Spleen (tissue), 11 donors: ENCODE data around the gene ARL14. TPM values are rescaled to one million over a fixed set of nuclear protein-coding genes. Genes with fewer than 3 reads are reported as not detected.
"Not testable (repeated sequence)": the region's sequence is repeated elsewhere in the genome, so short reads cannot be mapped to it uniquely, and the experiment has no call there.

Experiments used
- DNase-seq: peaks from one replicate; pipeline ENCODE4 v3.0.0-alpha.2; 2020
- H3K27ac ChIP-seq, 8 donors: fragments of 200-600 bp; sonication (generic) in 7 of 8; 1 replicate in 4 of 8; 2 replicates in 4 of 8; pipeline versions ENCODE4 v1.5.0 to v1.8.0; 2016 to 2021; ENCODE audit warnings: inconsistent platforms in 4 of 8, mild to moderate bottlenecking in 4 of 8, moderate library complexity in 1 of 8
- H3K27me3 ChIP-seq, 7 donors: fragments of 200-600 bp; sonication (generic) in 6 of 7; replicated peaks in 1 of 7; 1 replicate in 4 of 7; 2 replicates in 3 of 7; pipeline versions ENCODE4 v1.5.0 to v1.8.0; 2016 to 2021; ENCODE audit warnings: inconsistent platforms in 3 of 7, mild to moderate bottlenecking in 1 of 7
- H3K36me3 ChIP-seq, 6 donors: fragments of 200-600 bp; sonication (generic) in 5 of 6; 1 replicate in 4 of 6; 2 replicates in 2 of 6; pipeline versions ENCODE4 v1.5.0 to v1.8.0; 2016 to 2021; ENCODE audit warnings: inconsistent platforms in 2 of 6
- H3K4me1 ChIP-seq, 6 donors: fragments of 200-600 bp; sonication (generic) in 5 of 6; 1 replicate in 3 of 6; 2 replicates in 3 of 6; pipeline versions ENCODE4 v1.5.0 to v1.8.0; 2016 to 2021; ENCODE audit warnings: inconsistent platforms in 3 of 6
- H3K4me3 ChIP-seq, 8 donors: fragments of 200-600 bp; sonication (generic) in 7 of 8; 1 replicate in 4 of 8; 2 replicates in 4 of 8; pipeline versions ENCODE4 v1.5.0 to v1.8.0; 2016 to 2021; ENCODE audit warnings: inconsistent platforms in 4 of 8, mild to moderate bottlenecking in 4 of 8, moderate library complexity in 2 of 8
- H3K9me3 ChIP-seq, 8 donors: fragments of 200-600 bp; sonication (generic) in 7 of 8; 1 replicate in 4 of 8; 2 replicates in 4 of 8; pipeline versions ENCODE4 v1.5.0 to v1.8.0; 2016 to 2021; ENCODE audit warnings: inconsistent platforms in 4 of 8
- CTCF ChIP-seq, 11 experiments: fragments of 200-600 bp in 7 of 11; fragments of 450-650 bp in 4 of 11; sonication (generic) in 4 of 11; IDR thresholded peaks in 8 of 11; conservative IDR thresholded peaks in 3 of 11; 1 replicate in 7 of 11; 2 replicates in 4 of 11; pipeline versions ENCODE4 v1.4.0 to v1.8.0; 2016 to 2021; ENCODE audit warnings: antibody characterized with exemption in 11 of 11, inconsistent platforms in 4 of 11, mild to moderate bottlenecking in 1 of 11
- POLR2A ChIP-seq, 3 donors: fragments of 450-650 bp; IDR thresholded peaks; one replicate each; pipeline ENCODE4 v1.5.1; 2017; ENCODE audit warnings: antibody characterized with exemption in 3 of 3, mild to moderate bottlenecking in 1 of 3
- POLR2AphosphoS5 ChIP-seq, 3 donors: sonication (generic); formaldehyde crosslinking; IDR thresholded peaks; one replicate each; pipeline ENCODE4 v1.5.1; 2017; ENCODE audit warnings: antibody characterized with exemption in 3 of 3
- WGBS, 5 donors: extraction: QIAGEN DNeasy Blood & Tissue Kit in 3 of 5; methylation state at CpG; one replicate each; pipeline versions ENCODE4 v1.1.5 to v1.1.7; 2013 to 2018; 5-methylcytosine and 5-hydroxymethylcytosine counted together
- intact Hi-C: fragments of 100-400 bp; cut with DNase I; formaldehyde crosslinking; loops from one replicate; pipeline ENCODE4 v1.15.0; 2023; ENCODE audit warnings: low total_unique reads
- polyA plus RNA-seq, 3 donors: library from polyadenylated mRNA; stranded (reverse); fragments of 200-250 nt; gene quantifications; one replicate each; pipeline ENCODE4 v1.2.1, GENCODE V29; 2013
- total RNA-seq, 7 donors: library from RNA; depleted of rRNA in 3 of 7; stranded (reverse); fragments of >200 nt in 3 of 7; fragmentation: NEBNext Ultra II Directional in 4 of 7; extraction: Animal tissue kit (Norgen Biotek cat#: 25700) in 4 of 7; gene quantifications; one replicate each; pipeline versions ENCODE4 v1.1.0 to v1.2.1, GENCODE V29; 2016 to 2021
- donor health status: healthy with polysubstance abuse.
- donor health status: DM: no; HTN: no; CAD: no; lungs with moderate emphysema.
- donor health status: DM: no; HTN: no; CAD: no.
- donor health status: Bipolar disorder and iron deficiency.
- donor health status: healthy.
- donor health status: DM: no; HTN: no; CAD: no.
- donor health status: DM: yes; HTN: yes; CAD: no.

The ARL14 gene
- total and polyA plus RNA-seq, 10 donors: 0.11 to 0.39 (median 0.26) TPM; not detected in 7

GRCh38 chr3:160702290-160702689, 25.3 kb downstream of the ARL14 start:
- Histone ChIP-seq H3K27me3 (peaks cover 0 to 8% (median 2%) of the 10 kb centered on the region in 7 donors), H3K4me1 (peaks cover 0 to 6% (median 2%) of the 10 kb centered on the region in 6 donors), H3K36me3 (no peaks in the 10 kb centered on the region), H3K9me3 (no peaks in the 10 kb centered on the region), H3K27ac (no peak overlapping the region), H3K4me3 (no peak overlapping the region)
- no peak for TF ChIP-seq POLR2AphosphoS5 (IDR thresholded peaks at IDR 0.05)
- TF ChIP-seq CTCF (IDR thresholded peaks at IDR 0.05 in 8 of 11, conservative IDR thresholded peaks at IDR 0.05 in 3 of 11): no peak
- TF ChIP-seq POLR2A (IDR thresholded peaks at IDR 0.05): no peak
- no peak for DNase-seq
- WGBS, 5 donors: 86 to 100% (median 88%) methylated on average over 1 of the region's 1 CpG
- intact Hi-C loops: loop anchor here (10.0 kb wide), 1 partner anchor 723 kb away; no protein-coding TSS in a partner anchor

GRCh38 chr3:160703974-160704373, 27.0 kb downstream of the ARL14 start:
- TF ChIP-seq POLR2A (IDR thresholded peaks at IDR 0.05) (no peak), CTCF (IDR thresholded peaks at IDR 0.05 in 8 of 11, conservative IDR thresholded peaks at IDR 0.05 in 3 of 11) (no peak), POLR2AphosphoS5 (IDR thresholded peaks at IDR 0.05) (no peak)
- no peak overlapping the region for H3K27ac ChIP-seq
- intact Hi-C loops: loop anchor here (10.0 kb wide), 1 partner anchor 721 kb away; no protein-coding TSS in a partner anchor
- H3K4me1 ChIP-seq: peaks cover 0 to under 1% (median 0%) of the 10 kb centered on the region in 6 donors
- WGBS, 5 donors: 76 to 90% (median 81%) methylated on average over 2 of the region's 2 CpGs
- no peak for DNase-seq
- H3K4me3 ChIP-seq: no peak overlapping the region
- H3K36me3 ChIP-seq: no peaks in the 10 kb centered on the region
- H3K9me3 ChIP-seq: no peaks in the 10 kb centered on the region
- H3K27me3 ChIP-seq: peaks cover 0 to 13% (median 2%) of the 10 kb centered on the region in 7 donors

- TF ChIP-seq POLR2AphosphoS5 (IDR thresholded peaks at IDR 0.05): no peak
- TF ChIP-seq CTCF (IDR thresholded peaks at IDR 0.05 in 8 of 11, conservative IDR thresholded peaks at IDR 0.05 in 3 of 11): peak in 9 of 11 experiments; percentile 16 to 67 (median 51)
- no peak overlapping the region for H3K27ac ChIP-seq
- no peak for DNase-seq
- H3K4me1 ChIP-seq: no peaks in the 10 kb centered on the region
- 21 to 31% (median 24%) methylated on average over 4 of the region's 4 CpGs for WGBS, 5 donors
- H3K4me3 ChIP-seq: no peak overlapping the region
- H3K9me3 ChIP-seq: no peaks in the 10 kb centered on the region
- intact Hi-C loops: loop anchor here (5.0 to 10.0 kb wide), 2 partner anchors 235 to 718 kb away; no protein-coding TSS in a partner anchor
- H3K27me3 ChIP-seq: peaks cover 0 to 19% (median 2%) of the 10 kb centered on the region in 7 donors
- no peaks in the 10 kb centered on the region for H3K36me3 ChIP-seq
Observed at GRCh38 chr3:160707187-160707794, 30.3 kb downstream of the ARL14 start.

GRCh38 chr3:160709477-160710182, 32.7 kb downstream of the ARL14 start:
- Histone ChIP-seq H3K36me3 (no peaks in the 10 kb centered on the region), H3K4me3 (no peak overlapping the region), H3K9me3 (no peaks in the 10 kb centered on the region), H3K4me1 (no peaks in the 10 kb centered on the region), H3K27me3 (peaks cover 0 to 19% (median 2%) of the 10 kb centered on the region in 7 donors), H3K27ac (no peak overlapping the region)
- no peak for DNase-seq
- intact Hi-C loops: loop anchor here (5.0 to 10.0 kb wide), 2 partner anchors 233 to 715 kb away; no protein-coding TSS in a partner anchor
- 84 to 96% (median 87%) methylated on average over 3 of the region's 3 CpGs for WGBS, 5 donors
- no peak for TF ChIP-seq POLR2AphosphoS5 (IDR thresholded peaks at IDR 0.05)
- TF ChIP-seq POLR2A (IDR thresholded peaks at IDR 0.05): no peak
- no peak for TF ChIP-seq CTCF (IDR thresholded peaks at IDR 0.05 in 8 of 11, conservative IDR thresholded peaks at IDR 0.05 in 3 of 11)

DNA sequence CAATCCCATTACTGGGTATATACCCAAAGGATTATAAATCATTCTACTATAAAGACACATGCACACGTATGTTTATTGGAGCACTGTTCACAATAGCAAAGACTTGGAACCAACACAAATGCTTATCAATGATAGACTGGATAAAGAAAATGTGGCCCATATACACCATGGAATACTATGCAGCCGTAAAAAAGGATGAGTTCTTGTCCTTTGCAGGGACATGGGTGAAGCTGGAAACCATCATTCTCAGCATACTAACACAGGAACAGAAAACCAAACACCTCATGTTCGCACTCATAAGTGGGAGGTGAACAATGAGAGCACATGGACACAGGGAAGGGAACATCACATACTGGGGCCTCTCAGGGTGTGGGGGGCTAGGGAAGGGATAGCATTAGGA, 36.2 kb downstream of the ARL14 start:
- H3K9me3 ChIP-seq, H3K4me3 ChIP-seq, H3K27me3 ChIP-seq, DNase-seq, H3K36me3 ChIP-seq, H3K4me1 ChIP-seq, H3K27ac ChIP-seq, intact Hi-C loops: not testable (repeated sequence)
- 87 to 92% (median 91%) methylated on average over 3 of the region's 3 CpGs for WGBS, 5 donors
